CD4-positive, alpha-beta T cell treated with Interleukin-15 for 1 hour (primary cell): ENCODE measurements around the gene DNAJC19.
"Not testable (repeated sequence)": the region's sequence is repeated elsewhere in the genome, so short reads cannot be mapped to it uniquely, and the experiment has no call there.

Experiments
- DNase-seq: peaks from one replicate; pipeline ENCODE4 v3.0.0-alpha.2; 2020

The DNAJC19 gene

GRCh38 chr3:180989291-180990163 is at the start of gene DNAJC19:
Gene DNAJC19 (minus strand): TSS chr3:180989736. CDS start chr3:180989602, 134 bp downstream.
- peak; percentile 93 for DNase-seq

- no peak for DNase-seq
Observed at GRCh38 chr3:181030948-181031347, 41.4 kb upstream of the DNAJC19 start.

GRCh38 chr3:181025204-181025603 is 35.7 kb upstream of the DNAJC19 start:
- DNase-seq: no peak

GRCh38 chr3:181017690-181018089 is 28.2 kb upstream of the DNAJC19 start:
- no peak for DNase-seq

GRCh38 chr3:181009225-181009624 is 19.7 kb upstream of the DNAJC19 start:
- no peak for DNase-seq

DNA sequence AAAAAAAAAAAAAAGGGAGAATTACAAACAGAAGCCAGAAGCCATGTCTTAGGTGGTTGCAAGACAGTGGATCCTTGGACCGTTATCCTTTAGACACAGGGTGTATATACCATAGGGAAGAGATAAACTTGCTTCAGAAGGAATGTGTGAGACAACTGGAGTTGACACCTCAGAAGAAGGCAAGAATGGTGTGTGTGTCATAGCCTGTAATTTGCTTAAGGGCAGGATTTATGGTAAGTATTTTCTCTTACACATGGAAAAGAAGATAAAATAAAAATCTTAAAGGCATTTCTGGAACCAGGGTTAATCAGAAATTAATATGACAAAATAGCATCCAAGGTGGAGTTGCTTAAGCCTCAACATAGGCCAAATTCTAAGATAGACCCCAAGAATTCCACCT is 19.3 kb upstream of the DNAJC19 start:
- DNase-seq: no peak

DNA sequence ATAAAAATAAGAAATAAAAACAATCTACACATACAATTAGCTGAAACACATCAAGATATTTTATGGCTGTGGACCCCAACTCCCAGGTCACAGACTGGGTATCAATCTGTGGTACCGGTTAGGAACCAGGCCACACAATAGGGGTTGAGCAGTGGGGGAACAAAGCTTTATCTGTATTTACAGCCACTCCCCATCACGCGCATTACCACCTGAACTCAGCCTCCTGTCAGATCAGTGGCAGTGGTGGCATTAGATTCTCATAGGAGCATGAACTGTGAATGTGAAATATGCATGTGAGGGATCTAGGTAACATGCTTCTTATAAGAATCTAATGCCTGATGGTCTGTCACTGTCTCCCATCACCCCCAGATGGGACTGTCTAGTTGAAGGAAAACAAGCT is 17.7 kb upstream of the DNAJC19 start:
- DNase-seq: no peak

- no peak for DNase-seq
Observed at GRCh38 chr3:181006541-181006940, 17.0 kb upstream of the DNAJC19 start.

- DNase-seq: not testable (repeated sequence)
Observed at GRCh38 chr3:181003469-181003868, 13.9 kb upstream of the DNAJC19 start.

DNA sequence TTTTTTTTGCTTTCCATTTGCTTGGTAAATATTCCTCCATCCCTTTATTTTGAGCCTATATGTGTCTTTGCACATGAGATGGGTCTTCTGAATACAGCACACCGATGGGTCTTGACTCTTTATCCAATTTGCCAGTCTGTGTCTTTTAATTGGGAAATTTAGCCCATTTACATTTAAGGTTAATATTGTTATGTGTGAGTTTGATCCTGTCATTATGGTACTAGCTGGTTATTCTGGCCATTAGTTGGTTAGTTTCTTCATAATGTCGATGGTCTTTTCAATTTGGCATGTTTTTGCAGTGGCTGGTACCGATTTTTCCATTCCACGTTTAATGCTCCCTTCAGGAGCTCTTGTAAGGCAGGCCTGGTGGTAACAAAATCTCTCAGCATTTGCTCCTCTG is 12.8 kb upstream of the DNAJC19 start:
- DNase-seq: not testable (repeated sequence)

GRCh38 chr3:180996415-180996932 is 6.9 kb upstream of the DNAJC19 start:
- DNase-seq: no peak

DNA sequence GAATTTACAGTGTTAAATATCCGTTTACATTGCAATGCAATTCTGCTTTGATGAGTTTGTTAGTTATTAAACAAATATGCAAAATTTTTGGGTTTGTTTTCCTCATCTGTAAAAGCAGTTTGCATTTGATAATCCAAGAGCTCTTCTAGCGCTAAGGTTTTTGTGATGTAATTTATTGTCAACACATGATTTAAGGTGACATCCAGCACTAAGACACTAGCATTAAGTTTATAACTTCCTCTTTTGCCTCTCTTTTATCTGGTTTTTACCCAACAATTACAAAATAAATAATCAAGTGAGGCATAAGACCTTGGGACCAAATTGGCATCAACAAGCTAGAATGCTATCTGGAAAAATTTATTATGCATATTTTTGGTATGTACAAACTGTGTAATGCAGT is 969 bp upstream of the DNAJC19 start:
- no peak for DNase-seq

DNA sequence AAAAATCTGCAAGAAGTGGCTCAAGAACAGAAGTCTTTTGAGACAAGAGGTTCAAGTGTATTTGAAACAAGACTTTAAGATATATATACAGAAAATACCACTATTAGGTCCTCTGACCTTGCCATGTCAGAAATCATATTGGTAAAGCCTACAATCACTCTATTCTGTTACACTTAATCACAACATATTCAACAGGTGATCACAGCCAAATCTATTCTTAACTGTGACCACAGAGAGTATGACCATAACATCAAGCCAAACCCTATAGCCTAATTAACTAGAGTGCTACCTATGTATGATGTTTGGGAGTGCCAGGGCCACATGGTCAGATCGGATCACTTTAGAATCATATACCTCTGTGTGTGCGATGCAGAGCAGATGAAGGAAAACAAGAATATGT is 2.2 kb downstream of the DNAJC19 start:
- no peak for DNase-seq

- DNase-seq: not testable (repeated sequence)
Observed at GRCh38 chr3:180986366-180986765, 3.2 kb downstream of the DNAJC19 start.

GRCh38 chr3:180983136-180983535 is 6.4 kb downstream of the DNAJC19 start:
- no peak for DNase-seq

DNA sequence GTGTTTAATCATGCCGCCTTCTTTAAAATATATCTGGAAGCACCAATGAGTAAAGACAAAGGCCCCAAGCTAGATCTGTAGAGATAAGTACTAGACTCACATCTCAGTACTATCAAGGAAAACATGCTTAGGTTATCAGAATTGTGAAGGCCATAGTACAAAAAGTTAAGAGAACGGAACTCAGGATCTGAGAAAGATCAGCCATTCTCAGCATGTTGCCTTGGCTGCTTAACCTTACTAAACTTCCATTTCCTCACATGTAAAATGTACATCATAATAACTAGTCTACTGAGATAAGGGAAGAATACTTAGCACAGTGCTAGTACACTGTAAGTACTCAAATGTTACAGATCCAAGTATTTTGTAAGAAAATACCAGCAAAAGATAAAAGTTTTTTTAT is 7.6 kb downstream of the DNAJC19 start:
- no peak for DNase-seq

DNA sequence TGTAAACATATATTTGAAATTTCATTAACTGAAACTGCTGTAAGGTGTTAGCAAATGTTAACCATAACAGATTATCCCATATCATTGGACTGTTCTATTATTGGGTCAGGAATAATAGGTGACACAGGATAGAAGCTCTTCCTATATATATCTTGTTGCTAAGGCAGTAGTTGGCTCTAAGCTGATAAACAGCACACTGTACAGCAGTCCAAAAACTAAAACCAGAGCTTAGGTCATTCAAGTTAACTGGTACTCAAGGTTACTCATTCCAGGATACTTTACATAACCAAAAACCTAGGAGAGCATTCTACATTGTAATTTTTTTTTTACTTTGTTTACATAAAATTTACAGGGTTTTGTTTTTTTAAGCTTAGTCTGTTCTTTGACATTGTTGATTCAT is 8.9 kb downstream of the DNAJC19 start:
- no peak for DNase-seq

GRCh38 chr3:180979961-180980360 is 9.6 kb downstream of the DNAJC19 start:
- DNase-seq: no peak

DNA sequence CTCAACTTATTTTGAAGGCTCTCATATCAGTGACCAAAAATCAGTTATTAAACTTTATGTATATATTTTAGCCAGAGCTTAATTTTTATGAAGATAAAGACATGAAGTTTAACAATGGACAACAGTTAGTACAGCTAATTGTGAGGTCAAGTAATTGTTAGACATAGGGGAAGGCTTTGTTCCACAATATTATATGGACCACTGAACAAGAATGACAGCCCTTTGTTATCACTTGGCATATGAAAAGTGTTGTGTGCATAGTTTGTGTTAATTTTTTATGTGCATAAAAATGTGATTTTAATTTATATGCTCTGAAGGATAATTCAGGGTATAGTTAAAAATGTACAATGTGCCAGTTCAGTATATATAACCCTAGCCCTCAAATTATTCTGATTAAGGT is 12.0 kb downstream of the DNAJC19 start:
- no peak for DNase-seq

DNA sequence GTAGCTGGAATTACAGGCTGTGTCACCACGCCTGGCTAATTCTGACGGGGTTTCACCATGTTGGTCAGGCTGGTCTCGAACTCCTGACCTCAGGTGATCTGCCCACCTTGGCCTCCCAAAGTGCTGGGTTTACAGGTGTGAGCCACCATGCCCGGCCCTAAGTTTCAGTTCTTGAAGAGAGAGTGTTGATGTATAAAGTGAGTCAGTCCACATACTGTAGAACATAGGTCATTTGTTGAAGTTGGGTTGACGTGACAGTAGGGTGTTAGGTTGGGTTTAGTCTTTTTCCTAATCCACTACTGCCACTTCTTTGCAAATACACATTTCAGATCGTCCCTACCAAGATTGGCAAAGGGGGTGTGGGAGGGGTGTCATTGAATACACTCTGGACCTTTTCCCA is 15.2 kb downstream of the DNAJC19 start:
- DNase-seq: no peak

GRCh38 chr3:180973543-180973942 is 16.0 kb downstream of the DNAJC19 start:
- no peak for DNase-seq

GRCh38 chr3:180970931-180971330 is 18.6 kb downstream of the DNAJC19 start:
- DNase-seq: no peak

GRCh38 chr3:180962530-180962929 is 27.0 kb downstream of the DNAJC19 start:
- no peak for DNase-seq

DNA sequence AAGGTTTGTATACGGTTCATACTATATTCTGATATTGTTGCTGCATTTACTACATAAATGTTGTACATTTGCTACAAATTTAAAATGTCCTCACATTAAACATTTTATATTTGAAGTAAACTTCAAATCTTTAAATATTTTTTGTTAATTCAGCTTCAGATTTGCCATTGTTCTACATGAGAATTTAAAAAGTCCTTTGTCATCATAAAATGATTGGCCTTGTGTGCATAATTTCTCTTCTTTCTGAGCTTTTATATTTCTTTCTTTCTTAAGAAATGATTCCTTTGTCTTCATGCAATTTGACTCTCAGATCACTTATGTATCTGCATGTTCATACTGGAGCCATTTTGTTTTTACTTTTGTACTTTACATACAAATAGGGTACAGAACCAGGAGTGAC is 28.0 kb downstream of the DNAJC19 start:
- no peak for DNase-seq

DNA sequence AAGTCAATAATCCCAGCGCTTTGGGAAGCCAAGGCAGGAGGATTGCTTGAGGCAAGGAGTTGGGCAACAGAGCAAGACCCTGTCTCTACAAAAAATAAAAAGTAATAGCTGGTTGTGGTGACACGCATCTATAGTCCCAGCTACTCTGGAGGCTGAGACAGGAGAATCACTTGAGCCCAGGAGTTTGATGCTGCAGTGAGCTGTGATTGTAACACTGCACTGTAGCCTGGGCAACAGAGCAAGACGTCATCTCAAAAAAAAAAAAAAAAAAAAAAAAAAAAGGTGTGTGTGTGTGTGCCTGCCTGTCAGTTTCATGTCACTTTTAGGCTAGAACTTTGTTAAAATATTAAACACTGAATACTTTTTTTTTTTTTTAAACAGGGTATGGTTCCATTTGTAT is 28.4 kb downstream of the DNAJC19 start:
- DNase-seq: no peak
